Mucosa of descending colon (tissue), 3 donors: Measurements from ENCODE around the gene ZBTB46. TPM values are rescaled to one million over a fixed set of nuclear protein-coding genes. Genes with fewer than 3 reads are reported as not detected.

Source experiments
- ATAC-seq: fragments of 200-7000 bp; cut with Tn5 transposase; one replicate; pipeline ENCODE4 v1.9.1; 2020; ENCODE audit warnings: mild to moderate bottlenecking, moderate library complexity
- DNase-seq, 3 donors: peaks; one replicate each; pipeline ENCODE4 v3.0.0-alpha.2; 2020
- H3K36me3 ChIP-seq: fragments of 200-600 bp; one replicate; pipeline ENCODE4 v1.8.0; 2021; ENCODE audit warnings: low read depth, mild to moderate bottlenecking
- H3K4me1 ChIP-seq: fragments of 200-600 bp; one replicate; pipeline ENCODE4 v1.8.0; 2021; ENCODE audit warnings: low read depth, mild to moderate bottlenecking
- H3K4me3 ChIP-seq: fragments of 200-600 bp; one replicate; pipeline ENCODE4 v1.8.0; 2021; ENCODE audit warnings: mild to moderate bottlenecking
- H3K9me3 ChIP-seq: fragments of 200-600 bp; one replicate; pipeline ENCODE4 v1.8.0; 2021; ENCODE audit warnings: mild to moderate bottlenecking
- CTCF ChIP-seq: fragments of 200-600 bp; IDR thresholded peaks from one replicate; pipeline ENCODE4 v1.8.0; 2022; ENCODE audit warnings: antibody characterized with exemption, mild to moderate bottlenecking
- intact Hi-C, 2 donors: fragments of 100-400 bp; cut with DNase I in 1 of 2; cut with micrococcal nuclease in 1 of 2; formaldehyde crosslinking; loops; one replicate each; pipeline versions ENCODE4 v1.11.0 to v1.11.1; 2022; cut with DNase I, micrococcal nuclease
- total RNA-seq, 3 donors: library from RNA; stranded (reverse); fragmentation: NEBNext Ultra II Directional in 2 of 3; extraction: Animal tissue kit (Norgen Biotek cat#: 25700) in 2 of 3; gene quantifications; one replicate each; pipeline versions ENCODE4 v1.2.1 to v1.2.4, GENCODE V29; 2021 to 2023
- donor health status: DM: no; HTN: no; CAD: no; lungs with moderate emphysema.
- donor health status: DM: no; HTN: no; CAD: no.
- donor health status: DM: no; HTN: yes; CAD: no.

ZBTB46 gene
- total RNA-seq, 3 donors from 2014 or later = 3.1 to 5.7 (median 3.3) TPM

- H3K36me3 ChIP-seq = peaks cover 3% of the 10 kb centered on the region
- ATAC-seq = no peak
- no peaks in the 10 kb centered on the region for H3K9me3 ChIP-seq
- intact Hi-C loops = no loop called here
- H3K4me1 ChIP-seq = peaks cover 28% of the 10 kb centered on the region
- no peak overlapping the region for H3K4me3 ChIP-seq
- no peak for DNase-seq
- no peak for TF ChIP-seq CTCF
Observed at GRCh38 chr20:63863021-63863797, 32.1 kb upstream of the ZBTB46 start.

DNA sequence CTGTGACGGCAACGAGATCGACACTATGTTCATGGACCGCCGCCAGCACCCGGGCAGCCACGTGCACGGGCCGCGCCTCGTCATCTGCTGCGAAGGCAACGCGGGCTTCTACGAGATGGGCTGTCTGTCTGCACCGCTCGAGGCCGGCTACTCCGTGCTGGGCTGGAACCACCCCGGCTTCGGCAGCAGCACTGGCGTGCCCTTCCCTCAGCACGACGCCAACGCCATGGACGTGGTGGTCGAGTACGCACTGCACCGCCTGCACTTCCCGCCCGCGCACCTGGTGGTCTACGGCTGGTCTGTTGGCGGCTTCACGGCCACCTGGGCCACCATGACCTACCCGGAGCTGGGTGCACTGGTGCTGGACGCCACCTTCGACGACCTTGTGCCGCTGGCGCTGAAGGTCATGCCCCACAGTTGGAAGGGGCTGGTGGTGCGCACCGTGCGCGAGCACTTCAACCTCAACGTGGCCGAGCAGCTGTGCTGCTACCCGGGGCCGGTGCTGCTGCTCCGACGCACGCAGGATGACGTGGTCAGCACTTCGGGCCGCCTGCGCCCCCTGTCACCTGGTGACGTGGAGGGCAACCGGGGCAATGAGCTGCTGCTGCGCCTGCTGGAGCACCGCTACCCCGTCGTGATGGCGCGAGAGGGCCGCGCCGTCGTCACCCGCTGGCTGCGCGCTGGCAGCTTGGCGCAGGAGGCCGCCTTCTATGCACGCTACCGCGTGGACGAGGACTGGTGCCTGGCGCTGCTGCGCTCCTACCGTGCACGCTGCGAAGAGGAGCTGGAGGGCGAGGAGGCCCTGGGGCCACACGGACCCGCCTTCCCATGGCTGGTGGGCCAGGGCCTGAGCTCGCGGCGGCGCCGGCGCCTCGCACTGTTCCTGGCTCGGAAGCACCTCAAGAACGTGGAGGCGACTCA is 31.2 kb upstream of the ZBTB46 start:
- no peak for TF ChIP-seq CTCF
- H3K4me3 ChIP-seq = no peak overlapping the region
- H3K4me1 ChIP-seq = peaks cover 30% of the 10 kb centered on the region
- H3K36me3 ChIP-seq = peaks cover 3% of the 10 kb centered on the region
- intact Hi-C loops = no loop called here
- peak in 2 of 3 donors; percentile 39 to 51 for DNase-seq
- no peak for ATAC-seq
- H3K9me3 ChIP-seq = no peaks in the 10 kb centered on the region

- Histone ChIP-seq H3K36me3 (peaks cover 3% of the 10 kb centered on the region), H3K4me3 (no peak within 1 kb of the TSS), H3K4me1 (peaks cover 25% of the 10 kb centered on the region), H3K9me3 (no peaks in the 10 kb centered on the region)
- intact Hi-C loops = no loop called here
- DNase-seq (peak in 1 of 3 donors; percentile 47), ATAC-seq (no peak)
- no peak for TF ChIP-seq CTCF
Observed at GRCh38 chr20:63861365-63861934, 30.4 kb upstream of the ZBTB46 start, which contains the start of gene ABHD16B. TSS of gene ABHD16B (plus strand) at chr20:63861498. CDS start at chr20:63861541, 43 bp downstream.

DNA sequence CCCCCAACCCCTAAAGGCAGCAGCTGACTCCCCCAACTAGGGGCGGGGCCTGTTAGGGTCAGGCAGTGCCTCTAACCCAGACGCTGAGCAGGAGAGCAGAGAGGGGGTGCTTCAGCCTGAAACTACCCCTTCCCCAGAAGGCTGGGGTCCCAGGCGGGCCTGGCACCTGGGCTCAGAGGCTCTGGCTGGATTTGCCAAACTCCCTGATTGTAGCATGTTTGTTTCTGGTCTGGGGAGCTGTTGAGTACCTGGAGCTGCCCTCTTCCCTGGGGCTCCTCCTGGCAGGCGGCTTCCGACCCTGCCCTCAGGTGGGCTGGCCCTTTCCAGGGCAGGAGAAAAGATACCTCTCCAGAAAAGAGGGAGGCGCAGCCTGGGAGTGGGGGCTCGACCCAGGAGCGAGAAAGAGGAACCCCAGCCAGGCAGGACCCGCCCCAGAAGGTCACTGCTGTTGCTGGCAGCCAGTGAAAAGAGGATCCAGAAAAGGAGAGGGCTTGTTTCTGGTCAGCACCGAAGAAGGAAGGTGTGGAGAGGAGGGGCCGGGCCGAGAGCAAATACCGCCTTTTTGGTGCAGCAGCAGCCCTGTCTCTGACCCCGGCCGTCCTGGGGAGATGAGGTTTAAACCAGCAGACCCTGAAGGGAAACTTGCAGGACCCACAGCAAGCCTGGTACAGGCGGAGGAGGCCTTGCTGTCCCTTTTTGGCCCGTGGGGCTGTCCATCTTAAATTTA is 29.4 kb upstream of the ZBTB46 start:
- peak in 1 of 3 donors; percentile 48 for DNase-seq
- intact Hi-C loops = no loop called here
- Histone ChIP-seq H3K4me3 (no peak overlapping the region), H3K36me3 (peaks cover 3% of the 10 kb centered on the region), H3K9me3 (no peaks in the 10 kb centered on the region), H3K4me1 (peaks cover 17% of the 10 kb centered on the region)
- TF ChIP-seq CTCF = no peak
- ATAC-seq = no peak

GRCh38 chr20:63859166-63859699 is 28.2 kb upstream of the ZBTB46 start:
- Histone ChIP-seq H3K4me1 (peaks cover 25% of the 10 kb centered on the region), H3K36me3 (peaks cover 3% of the 10 kb centered on the region), H3K9me3 (no peaks in the 10 kb centered on the region), H3K4me3 (no peak overlapping the region)
- no peak for TF ChIP-seq CTCF
- no peak for ATAC-seq
- no peak for DNase-seq
- intact Hi-C loops = loop anchor here in 1 of 2 donors (5.0 kb wide), 1 partner anchor 212 kb away; no protein-coding TSS in a partner anchor
